OCI-LY7 (cell line): ENCODE data around the gene GALK1. TPM values are rescaled to one million over a fixed set of nuclear protein-coding genes. Genes with fewer than 3 reads are reported as not detected.
"Not testable (repeated sequence)": the region's sequence is repeated elsewhere in the genome, so short reads cannot be mapped to it uniquely, and the experiment has no call there.

Source experiments
- BruUV-seq: library from RNA; stranded (reverse); fragments of 400-500 nt; replicated peaks from 2 replicates; lab custom pipeline; 2021; lab: Mats Ljungman, UMichigan
- CTCF ChIA-PET: fragments of 300-600 bp; sonication (Branson Sonifier 250); formaldehyde crosslinking; loops from one replicate; lab custom pipeline; 2022; ENCODE audit warnings: antibody characterized with exemption; ENCODE audit not compliant: unreplicated experiment; lab: Charles Lee
- POLR2A ChIA-PET: fragments of 300-600 bp; sonication (Branson Sonifier 250); formaldehyde crosslinking; loops from one replicate; lab custom pipeline; 2022; ENCODE audit warnings: antibody characterized with exemption; lab: Charles Lee
- DNase-seq: peaks from one replicate; pipeline ENCODE4 v3.0.0-alpha.2; 2015; ENCODE audit warnings: low spot score
- H2AFZ ChIP-seq: fragments of 200-600 bp; sonication (generic), shearing (Covaris generic); 2 replicates; pipeline ENCODE4 v1.6.1; 2014; ENCODE audit warnings: mild to moderate bottlenecking, antibody characterized with exemption, low read length, moderate library complexity
- H3K27ac ChIP-seq: fragments of 200-600 bp; sonication (generic); 2 replicates; pipeline ENCODE4 v1.5.1; 2014; ENCODE audit warnings: mixed run types, low read depth, mild to moderate bottlenecking, moderate library complexity, low read length, inconsistent platforms; ENCODE audit not compliant: poor library complexity, severe bottlenecking
- H3K36me3 ChIP-seq: fragments of 200-600 bp; sonication (generic); 2 replicates; pipeline ENCODE4 v1.6.1; 2014; ENCODE audit warnings: mild to moderate bottlenecking, antibody characterized with exemption, low read length, moderate library complexity, mixed read lengths; ENCODE audit not compliant: insufficient read depth
- H3K4me1 ChIP-seq: fragments of 200-600 bp; sonication (generic); 2 replicates; pipeline ENCODE4 v1.5.1; 2014; ENCODE audit warnings: mild to moderate bottlenecking, low read length; ENCODE audit not compliant: insufficient read depth, poor library complexity, severe bottlenecking
- H3K4me2 ChIP-seq: fragments of 200-600 bp; sonication (generic); 2 replicates; pipeline ENCODE4 v1.6.1; 2014; ENCODE audit warnings: mild to moderate bottlenecking, low read length
- H3K4me3 ChIP-seq: fragments of 200-600 bp; sonication (generic); 2 replicates; pipeline ENCODE4 v1.5.1; 2014; ENCODE audit warnings: mild to moderate bottlenecking, low read depth, low read length; ENCODE audit not compliant: poor library complexity, severe bottlenecking
- H3K79me2 ChIP-seq: fragments of 200-600 bp; sonication (generic); 2 replicates; pipeline ENCODE4 v1.6.1; 2016; ENCODE audit warnings: low read depth, mild to moderate bottlenecking, low read length, moderate library complexity, mixed read lengths; ENCODE audit not compliant: insufficient read depth
- H3K9me2 ChIP-seq: fragments of 200-600 bp; sonication (generic); 2 replicates; pipeline ENCODE4 v1.6.1; 2016; ENCODE audit warnings: mild to moderate bottlenecking, low read length, mixed read lengths; ENCODE audit not compliant: insufficient read depth
- H3K9me3 ChIP-seq: fragments of 200-600 bp; sonication (generic); 2 replicates; pipeline ENCODE4 v1.6.1; 2014; ENCODE audit warnings: mild to moderate bottlenecking, mixed run types, low read length, mixed read lengths
- H4K20me1 ChIP-seq: fragments of 200-600 bp; sonication (generic); 2 replicates; pipeline ENCODE4 v1.6.1; 2014; ENCODE audit warnings: mild to moderate bottlenecking, antibody characterized with exemption, low read length, moderate library complexity, mixed read lengths; ENCODE audit not compliant: insufficient read depth
- EZH2phosphoT487 ChIP-seq: fragments of 200-600 bp; sonication (generic); IDR thresholded peaks from 2 replicates; pipeline ENCODE4 v1.6.1; 2018; ENCODE audit warnings: low read depth, borderline replicate concordance, mild to moderate bottlenecking, mixed run types, antibody characterized with exemption, low read length, moderate library complexity, mixed read lengths
- intact Hi-C: fragments of 100-400 bp; cut with micrococcal nuclease; formaldehyde crosslinking; loops from one replicate; pipeline ENCODE4 v1.10.0; 2022; ENCODE audit not compliant: unreplicated experiment
- total RNA-seq, 2 experiments: library from RNA; depleted of rRNA in 1 of 2; stranded (reverse); fragments of >200 nt in 1 of 2; shearing (Covaris generic) in 1 of 2; gene quantifications; 2 replicates each; pipeline ENCODE4 v1.2.3, GENCODE V29; 2014 to 2022
- TF ChIP-seq, protein P1 (sequence below): fragments of 200-600 bp; sonication (generic); conservative IDR thresholded peaks from 2 replicates; pipeline ENCODE4 v1.5.1; 2014; ENCODE audit warnings: mild to moderate bottlenecking, antibody characterized with exemption, low read length, moderate library complexity, mixed read lengths

Gene GALK1
- total RNA-seq, 2 experiments from 2014 or later, result 74.8 to 99.4 TPM

DNA sequence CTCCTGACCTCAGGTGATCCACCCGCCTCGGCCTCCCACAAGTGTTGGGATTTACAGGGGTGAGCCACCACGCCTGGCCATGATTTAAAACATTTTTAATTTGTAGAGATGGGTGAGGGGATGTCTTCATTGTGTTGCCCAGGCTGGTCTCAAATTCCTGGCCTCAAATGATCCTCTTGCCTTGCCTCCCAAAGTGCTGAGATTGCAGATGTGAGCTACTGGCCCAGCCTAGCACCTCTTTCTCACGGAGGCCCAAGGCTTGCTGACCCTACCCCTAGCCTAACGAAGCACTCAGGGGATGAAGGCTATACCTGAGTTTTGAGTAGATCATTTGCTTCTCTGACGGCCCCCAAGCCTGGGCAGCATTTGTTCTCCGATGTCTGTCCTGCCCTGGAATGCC is 46.2 kb upstream of the GALK1 start:
- Histone ChIP-seq H3K4me1 (no peaks in the 10 kb centered on the region), H2AFZ (no peak overlapping the region), H4K20me1 (no peaks in the 10 kb centered on the region), H3K9me2 (no peaks in the 10 kb centered on the region), H3K27ac (no peak overlapping the region), H3K9me3 (no peaks in the 10 kb centered on the region), H3K4me3 (no peak overlapping the region), H3K4me2 (no peak overlapping the region), H3K36me3 (peaks cover 67% of the 10 kb centered on the region), H3K79me2 (no peaks in the 10 kb centered on the region)
- no TSS peak for BruUV-seq
- TF ChIP-seq, protein P1, sequence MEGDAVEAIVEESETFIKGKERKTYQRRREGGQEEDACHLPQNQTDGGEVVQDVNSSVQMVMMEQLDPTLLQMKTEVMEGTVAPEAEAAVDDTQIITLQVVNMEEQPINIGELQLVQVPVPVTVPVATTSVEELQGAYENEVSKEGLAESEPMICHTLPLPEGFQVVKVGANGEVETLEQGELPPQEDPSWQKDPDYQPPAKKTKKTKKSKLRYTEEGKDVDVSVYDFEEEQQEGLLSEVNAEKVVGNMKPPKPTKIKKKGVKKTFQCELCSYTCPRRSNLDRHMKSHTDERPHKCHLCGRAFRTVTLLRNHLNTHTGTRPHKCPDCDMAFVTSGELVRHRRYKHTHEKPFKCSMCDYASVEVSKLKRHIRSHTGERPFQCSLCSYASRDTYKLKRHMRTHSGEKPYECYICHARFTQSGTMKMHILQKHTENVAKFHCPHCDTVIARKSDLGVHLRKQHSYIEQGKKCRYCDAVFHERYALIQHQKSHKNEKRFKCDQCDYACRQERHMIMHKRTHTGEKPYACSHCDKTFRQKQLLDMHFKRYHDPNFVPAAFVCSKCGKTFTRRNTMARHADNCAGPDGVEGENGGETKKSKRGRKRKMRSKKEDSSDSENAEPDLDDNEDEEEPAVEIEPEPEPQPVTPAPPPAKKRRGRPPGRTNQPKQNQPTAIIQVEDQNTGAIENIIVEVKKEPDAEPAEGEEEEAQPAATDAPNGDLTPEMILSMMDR, result no peak
- TF ChIP-seq EZH2phosphoT487, result no peak
- no peak for DNase-seq
- CTCF ChIA-PET, result interaction anchor here (0.6 kb wide), 2 partner anchors 64 to 189 kb away, joined by 3 to 6 read pairs; partner anchors contain the start of gene CDK3
- intact Hi-C loops, result no loop called here
- POLR2A ChIA-PET, result interaction anchor here (1.1 kb wide), 1 partner anchor 21 kb away, joined by 3 read pairs; no protein-coding TSS in a partner anchor

DNA sequence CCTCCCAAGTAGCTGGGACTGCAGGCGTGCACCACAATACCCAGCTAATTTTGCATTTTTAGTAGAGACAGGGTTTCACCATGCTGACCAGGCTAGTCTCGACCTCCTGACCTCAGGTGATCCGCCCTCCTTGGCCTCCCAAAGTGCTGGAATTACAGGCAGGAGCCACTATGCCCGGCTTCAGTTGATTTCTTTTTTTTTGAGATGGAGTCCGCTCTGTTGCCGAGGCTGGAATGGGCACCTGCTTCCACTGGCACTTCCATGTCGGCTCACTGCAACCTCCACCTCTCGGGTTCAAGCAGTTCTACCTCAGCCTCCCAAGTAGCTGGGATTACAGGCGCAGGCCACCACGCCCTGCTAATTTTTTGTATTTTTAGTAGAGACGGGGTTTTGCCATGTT is 45.8 kb upstream of the GALK1 start:
- H3K79me2 ChIP-seq, BruUV-seq, H4K20me1 ChIP-seq, H3K27ac ChIP-seq, H3K9me2 ChIP-seq, H3K4me2 ChIP-seq, intact Hi-C loops, POLR2A ChIA-PET, H3K4me1 ChIP-seq, DNase-seq, H3K4me3 ChIP-seq, H3K9me3 ChIP-seq, H2AFZ ChIP-seq: not testable (repeated sequence)
- CTCF ChIA-PET, result interaction anchor here (0.6 kb wide), 2 partner anchors 65 to 190 kb away, joined by 3 to 6 read pairs; partner anchors contain the start of gene CDK3
- peaks cover 64% of the 10 kb centered on the region for H3K36me3 ChIP-seq

DNA sequence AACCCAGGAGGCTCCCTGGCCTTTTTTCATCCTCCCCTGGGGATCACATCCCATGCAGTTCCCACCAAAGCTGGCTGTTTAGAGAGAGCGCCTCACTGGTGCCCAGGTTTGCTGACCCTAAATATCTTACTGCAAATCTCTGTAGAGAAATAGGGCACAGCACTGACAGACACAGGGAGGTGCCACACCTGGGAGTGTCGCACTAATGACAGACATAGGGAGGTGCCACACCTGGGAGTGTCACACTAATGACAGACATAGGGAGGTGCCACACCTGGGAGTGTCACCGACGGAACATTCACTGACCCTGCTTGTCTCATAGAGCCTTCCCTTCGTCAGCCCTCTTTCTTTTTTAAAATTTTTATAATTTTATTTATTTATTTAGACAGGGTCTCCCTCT is 45.2 kb upstream of the GALK1 start:
- no peak overlapping the region for H3K4me2 ChIP-seq
- peak; percentile 54 for DNase-seq
- no peaks in the 10 kb centered on the region for H3K79me2 ChIP-seq
- H3K9me3 ChIP-seq, result no peaks in the 10 kb centered on the region
- H3K4me1 ChIP-seq, result no peaks in the 10 kb centered on the region
- BruUV-seq, result no TSS peak
- H2AFZ ChIP-seq, result no peak overlapping the region
- intact Hi-C loops, result no loop called here
- CTCF ChIA-PET, result no interaction called here
- no peak overlapping the region for H3K4me3 ChIP-seq
- no peak overlapping the region for H3K27ac ChIP-seq
- peaks cover 60% of the 10 kb centered on the region for H3K36me3 ChIP-seq
- no peak for TF ChIP-seq EZH2phosphoT487
- POLR2A ChIA-PET, result no interaction called here
- H4K20me1 ChIP-seq, result no peaks in the 10 kb centered on the region
- no peaks in the 10 kb centered on the region for H3K9me2 ChIP-seq
